A673 (cell line): ENCODE results near the gene CALU. TPM values are rescaled to one million over a fixed set of nuclear protein-coding genes. Genes with fewer than 3 reads are reported as not detected.

Source experiments
- BruUV-seq: library from RNA; stranded (reverse); fragments of 400-500 nt; replicated peaks from 2 replicates; lab custom pipeline; 2021; lab: Mats Ljungman, UMichigan
- CTCF ChIA-PET: fragments of 300-600 bp; sonication (Branson Sonifier 250); formaldehyde crosslinking; loops from one replicate; lab custom pipeline; 2022; ENCODE audit warnings: antibody characterized with exemption; lab: Charles Lee
- POLR2A ChIA-PET: fragments of 300-600 bp; sonication (Branson Sonifier 250); formaldehyde crosslinking; loops from one replicate; lab custom pipeline; 2022; ENCODE audit warnings: antibody characterized with exemption; ENCODE audit not compliant: low non-redundant PET; lab: Charles Lee
- DNase-seq: peaks from one replicate; pipeline ENCODE4 v3.0.0-alpha.2; 2015; ENCODE audit warnings: low spot score
- H3K27ac ChIP-seq: fragments of 200-600 bp; sonication (generic); 2 replicates; pipeline ENCODE4 v1.5.1; 2016; ENCODE audit warnings: mixed run types, low read depth, mild to moderate bottlenecking, mixed read lengths, antibody characterized with exemption, low read length; ENCODE audit not compliant: poor library complexity, severe bottlenecking
- H3K27me3 ChIP-seq: fragments of 200-600 bp; sonication (generic); replicated peaks from 2 replicates; pipeline ENCODE4 v1.6.1; 2017; ENCODE audit warnings: mixed run types, low read depth, mild to moderate bottlenecking, mixed read lengths, antibody characterized with exemption, low read length; ENCODE audit not compliant: insufficient read depth, poor library complexity
- H3K36me3 ChIP-seq: fragments of 200-600 bp; sonication (generic); 2 replicates; pipeline ENCODE4 v1.6.1; 2016; ENCODE audit warnings: mixed run types, mild to moderate bottlenecking, mixed read lengths, antibody characterized with exemption, low read length; ENCODE audit not compliant: insufficient read depth, poor library complexity, severe bottlenecking
- H3K4me1 ChIP-seq: fragments of 200-600 bp; sonication (generic); 2 replicates; pipeline ENCODE4 v1.6.1; 2017; ENCODE audit warnings: mixed run types, mild to moderate bottlenecking, mixed read lengths, antibody characterized with exemption, low read length; ENCODE audit not compliant: insufficient read depth, poor library complexity, severe bottlenecking
- H3K4me3 ChIP-seq: fragments of 200-600 bp; sonication (generic); 2 replicates; pipeline ENCODE4 v1.5.1; 2016; ENCODE audit warnings: low read depth, mixed run types, mild to moderate bottlenecking, mixed read lengths, low read length; ENCODE audit not compliant: poor library complexity, severe bottlenecking
- H3K9me3 ChIP-seq: fragments of 200-600 bp; sonication (generic); 2 replicates; pipeline ENCODE4 v1.6.1; 2016; ENCODE audit warnings: mixed run types, low read depth, mild to moderate bottlenecking, mixed read lengths, antibody characterized with exemption, low read length; ENCODE audit not compliant: poor library complexity, severe bottlenecking
- CTCF ChIP-seq: fragments of 300-800, 200-600 bp; sonication (generic); conservative IDR thresholded peaks from 2 replicates; pipeline ENCODE4 v1.5.1; 2017; ENCODE audit warnings: low read depth, mild to moderate bottlenecking, antibody characterized with exemption, low read length, moderate library complexity, mixed read lengths
- EZH2 ChIP-seq: fragments of 200-600 bp; sonication (generic); IDR thresholded peaks from 2 replicates; pipeline ENCODE4 v1.6.1; 2017; ENCODE audit warnings: borderline replicate concordance, low read depth, mild to moderate bottlenecking, mixed read lengths, antibody characterized with exemption, low read length; ENCODE audit not compliant: poor library complexity, severe bottlenecking
- intact Hi-C: fragments of 100-400 bp; cut with micrococcal nuclease; formaldehyde crosslinking; loops from one replicate; pipeline ENCODE4 v1.10.0; 2022; ENCODE audit not compliant: unreplicated experiment
- total RNA-seq: library from RNA; stranded (reverse); gene quantifications from 2 replicates; pipeline ENCODE4 v1.2.3, GENCODE V29; 2021

CALU gene
- total RNA-seq, 1 experiment from 2014 or later, result 162 TPM

GRCh38 chr7:128757203-128757602 is 18.0 kb downstream of the CALU start:
- no peaks in the 10 kb centered on the region for H3K9me3 ChIP-seq
- H3K36me3 ChIP-seq, result peaks cover 62% of the 10 kb centered on the region
- TF ChIP-seq EZH2, result no peak
- H3K27me3 ChIP-seq, result no peaks in the 10 kb centered on the region
- POLR2A ChIA-PET, result no interaction called here
- peaks cover 29% of the 10 kb centered on the region for H3K4me1 ChIP-seq
- BruUV-seq, result no TSS peak
- intact Hi-C loops, result no loop called here
- DNase-seq, result no peak
- no peak overlapping the region for H3K4me3 ChIP-seq
- H3K27ac ChIP-seq, result no peak overlapping the region
- CTCF ChIA-PET, result no interaction called here

GRCh38 chr7:128758553-128758952 is 19.4 kb downstream of the CALU start:
- intact Hi-C loops, result no loop called here
- ChIA-PET CTCF (no interaction called here), POLR2A (no interaction called here)
- no peaks in the 10 kb centered on the region for H3K9me3 ChIP-seq
- H3K4me3 ChIP-seq, result no peak overlapping the region
- H3K4me1 ChIP-seq, result peaks cover 29% of the 10 kb centered on the region
- no peak for DNase-seq
- H3K27ac ChIP-seq, result no peak overlapping the region
- no TSS peak for BruUV-seq
- peaks cover 61% of the 10 kb centered on the region for H3K36me3 ChIP-seq
- no peaks in the 10 kb centered on the region for H3K27me3 ChIP-seq
- TF ChIP-seq EZH2, result no peak
- no peak for TF ChIP-seq CTCF

- BruUV-seq, result no TSS peak
- ChIA-PET POLR2A (no interaction called here), CTCF (no interaction called here)
- Histone ChIP-seq H3K4me3 (no peak overlapping the region), H3K27ac (no peak overlapping the region), H3K4me1 (peaks cover 28% of the 10 kb centered on the region), H3K36me3 (peaks cover 58% of the 10 kb centered on the region), H3K9me3 (no peaks in the 10 kb centered on the region), H3K27me3 (no peaks in the 10 kb centered on the region)
- intact Hi-C loops, result no loop called here
- TF ChIP-seq EZH2 (no peak), CTCF (no peak)
- no peak for DNase-seq
Observed at GRCh38 chr7:128759242-128759641, 20.1 kb downstream of the CALU start.

- intact Hi-C loops, result no loop called here
- BruUV-seq, result no TSS peak
- CTCF ChIA-PET, result no interaction called here
Observed at GRCh38 chr7:128763541-128763940, 24.4 kb downstream of the CALU start.

More at GRCh38 chr7:128763541-128763940, 24.4 kb downstream of the CALU start:
- Histone ChIP-seq H3K9me3 (no peaks in the 10 kb centered on the region), H3K36me3 (peaks cover 76% of the 10 kb centered on the region), H3K27me3 (no peaks in the 10 kb centered on the region), H3K27ac (no peak overlapping the region), H3K4me3 (no peak overlapping the region), H3K4me1 (no peaks in the 10 kb centered on the region)
- TF ChIP-seq EZH2 (no peak), CTCF (no peak)
- no peak for DNase-seq
- POLR2A ChIA-PET, result no interaction called here
